Stimulated activated CD8-positive, alpha-beta memory T cell treated with anti-CD3 and anti-CD28 coated beads, Interleukin-4, amount 100 ng/mL, for 24 hours (primary cell): ENCODE data around the gene ADRA1B.

Experiments
- DNase-seq: peaks from one replicate; pipeline ENCODE4 v3.0.0-alpha.2; 2020; ENCODE audit warnings: low read depth

The ADRA1B gene

DNA sequence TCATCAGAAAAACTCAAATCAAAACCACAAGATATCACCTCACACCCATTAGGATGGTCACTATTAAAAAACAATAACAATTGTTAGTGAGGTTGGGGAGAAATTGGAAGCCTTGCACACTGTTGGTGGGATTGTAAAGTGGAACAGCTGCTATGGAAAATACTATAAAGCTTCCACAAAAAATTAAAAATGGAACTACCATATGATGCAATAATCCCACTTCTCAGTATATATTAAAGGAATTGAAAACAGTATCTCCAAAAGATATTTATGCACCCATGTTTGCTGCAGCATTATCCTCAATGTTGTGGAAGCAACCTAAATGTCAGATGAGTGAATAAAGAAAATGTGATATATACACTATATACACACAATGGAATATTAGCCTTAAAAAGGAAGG, 14.5 kb upstream of the ADRA1B start:
- no peak for DNase-seq

DNA sequence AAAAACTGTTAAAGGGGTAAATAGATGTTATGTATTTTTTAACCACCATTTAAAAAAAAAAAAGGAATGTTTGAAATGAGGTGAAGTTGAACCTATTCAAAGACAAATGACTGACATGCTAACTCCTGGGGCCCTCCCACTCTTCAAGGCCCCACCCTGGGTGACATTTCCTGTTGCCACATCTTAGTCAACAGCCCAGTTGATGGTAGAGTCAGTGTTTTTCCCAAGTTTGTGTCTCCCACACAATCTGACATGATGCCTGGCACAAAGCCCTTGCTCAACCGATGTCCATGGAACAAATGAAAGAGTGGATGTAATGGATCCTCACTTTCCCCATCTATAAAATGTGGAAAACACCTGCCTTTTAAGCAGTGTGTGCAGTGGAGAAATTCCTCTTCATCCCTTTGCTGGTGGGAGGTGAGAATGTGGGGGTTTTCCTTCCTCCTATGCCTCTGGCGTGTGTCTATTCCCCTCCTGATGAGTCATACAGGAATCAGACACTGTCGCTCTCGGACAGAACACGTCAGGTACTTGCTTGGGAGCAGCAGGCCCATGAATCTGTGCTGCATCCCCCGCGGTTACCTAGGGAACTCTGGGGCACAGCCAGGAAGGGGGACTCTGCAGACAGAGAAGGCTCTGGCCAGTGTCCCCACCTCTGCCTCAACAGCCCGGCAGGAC, 13.7 kb upstream of the ADRA1B start:
- DNase-seq, result no peak

DNA sequence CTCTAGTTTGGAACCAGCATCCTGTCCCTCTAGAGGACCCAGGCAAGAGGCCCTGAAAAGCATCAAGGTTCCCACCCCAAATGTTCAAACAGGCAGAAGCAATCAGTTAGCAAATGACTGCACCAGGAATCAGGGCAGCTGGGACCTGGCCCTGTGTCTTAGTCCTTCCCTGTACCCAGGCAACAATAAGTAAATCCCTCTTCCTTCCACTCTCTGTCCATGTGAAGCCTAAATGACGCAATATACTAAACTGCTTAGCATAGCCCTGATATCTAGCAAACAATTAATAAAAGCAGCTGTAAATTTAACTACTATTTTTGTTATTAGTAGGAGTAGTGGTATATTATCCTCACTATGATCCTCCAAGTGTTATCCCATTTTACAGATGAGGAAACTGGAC, 13.2 kb upstream of the ADRA1B start:
- no peak for DNase-seq

DNA sequence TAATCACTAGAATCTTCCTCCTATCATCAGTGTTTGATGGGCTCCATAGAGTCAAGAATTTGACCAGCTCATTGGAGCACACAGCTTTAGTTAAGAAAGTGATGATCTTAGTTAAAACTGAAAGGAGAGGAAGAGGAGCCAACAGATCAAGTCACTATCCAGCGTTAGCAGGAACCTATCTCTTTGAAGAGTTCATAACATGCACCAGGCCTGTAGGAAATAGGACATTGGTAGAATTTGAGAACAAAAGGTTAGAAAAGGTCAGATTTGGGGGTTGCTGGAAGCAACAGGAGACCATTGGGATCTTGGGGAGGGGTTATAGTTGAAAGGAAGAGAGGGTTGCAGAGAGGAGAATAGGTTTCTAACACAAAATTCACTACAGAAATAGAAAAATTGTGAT, 11.4 kb upstream of the ADRA1B start:
- no peak for DNase-seq

DNA sequence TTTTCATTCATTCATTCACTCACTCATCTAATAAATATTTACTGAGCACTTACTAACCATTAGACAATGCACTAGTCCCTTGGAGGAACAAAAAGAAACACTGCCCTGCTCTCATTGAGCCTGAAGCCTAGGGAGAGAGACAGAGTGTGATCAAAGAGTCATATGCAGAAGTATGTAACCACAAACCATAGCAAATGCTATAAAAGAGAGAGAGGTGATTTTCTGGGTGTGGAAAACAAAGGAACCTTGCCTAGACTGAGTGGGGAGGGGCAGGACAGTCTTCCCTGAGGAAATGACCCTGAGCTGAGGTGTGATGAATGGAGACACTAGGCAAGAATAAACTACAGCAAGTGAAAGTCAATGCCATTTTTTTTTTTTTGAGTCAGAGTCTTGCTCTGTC, 10.8 kb upstream of the ADRA1B start:
- no peak for DNase-seq

DNA sequence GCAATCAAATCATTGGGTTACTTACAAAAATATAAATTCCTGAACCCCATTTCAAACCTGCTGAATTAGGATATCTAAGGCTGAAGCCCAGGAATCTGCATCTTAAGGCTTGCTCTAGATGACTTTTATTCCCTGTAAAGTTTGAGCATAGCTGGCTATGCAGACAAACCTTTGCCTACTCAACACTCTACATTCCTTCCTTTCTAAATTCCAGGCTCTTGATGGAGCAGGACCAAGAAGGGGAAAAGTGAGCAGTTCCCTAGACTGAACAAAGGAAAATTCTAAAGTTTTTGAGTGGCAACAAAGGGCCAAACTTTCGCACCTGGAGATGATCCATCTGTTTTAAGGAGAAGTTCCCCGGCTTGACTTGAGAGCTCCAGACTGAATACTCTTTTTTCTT, 9.8 kb upstream of the ADRA1B start:
- no peak for DNase-seq

DNA sequence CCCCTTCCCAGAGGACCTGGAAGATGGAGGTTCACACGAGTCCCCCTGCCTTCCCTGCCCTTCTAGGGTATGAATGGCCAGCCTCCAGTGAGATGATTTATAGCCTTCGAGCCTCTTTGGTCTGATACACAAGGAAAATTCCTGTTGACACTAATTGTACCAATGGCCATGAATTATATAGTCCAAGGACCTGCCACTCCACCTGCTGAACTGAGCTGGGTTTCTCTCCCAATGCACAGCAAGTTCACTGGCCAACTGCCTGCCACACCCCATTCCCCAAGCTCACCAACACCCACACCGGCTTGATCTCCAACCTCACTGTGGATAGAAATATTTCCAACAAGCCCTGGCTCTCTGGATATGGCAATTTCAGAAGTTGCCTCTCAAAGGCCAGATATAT, 9.3 kb upstream of the ADRA1B start:
- DNase-seq, result no peak

DNA sequence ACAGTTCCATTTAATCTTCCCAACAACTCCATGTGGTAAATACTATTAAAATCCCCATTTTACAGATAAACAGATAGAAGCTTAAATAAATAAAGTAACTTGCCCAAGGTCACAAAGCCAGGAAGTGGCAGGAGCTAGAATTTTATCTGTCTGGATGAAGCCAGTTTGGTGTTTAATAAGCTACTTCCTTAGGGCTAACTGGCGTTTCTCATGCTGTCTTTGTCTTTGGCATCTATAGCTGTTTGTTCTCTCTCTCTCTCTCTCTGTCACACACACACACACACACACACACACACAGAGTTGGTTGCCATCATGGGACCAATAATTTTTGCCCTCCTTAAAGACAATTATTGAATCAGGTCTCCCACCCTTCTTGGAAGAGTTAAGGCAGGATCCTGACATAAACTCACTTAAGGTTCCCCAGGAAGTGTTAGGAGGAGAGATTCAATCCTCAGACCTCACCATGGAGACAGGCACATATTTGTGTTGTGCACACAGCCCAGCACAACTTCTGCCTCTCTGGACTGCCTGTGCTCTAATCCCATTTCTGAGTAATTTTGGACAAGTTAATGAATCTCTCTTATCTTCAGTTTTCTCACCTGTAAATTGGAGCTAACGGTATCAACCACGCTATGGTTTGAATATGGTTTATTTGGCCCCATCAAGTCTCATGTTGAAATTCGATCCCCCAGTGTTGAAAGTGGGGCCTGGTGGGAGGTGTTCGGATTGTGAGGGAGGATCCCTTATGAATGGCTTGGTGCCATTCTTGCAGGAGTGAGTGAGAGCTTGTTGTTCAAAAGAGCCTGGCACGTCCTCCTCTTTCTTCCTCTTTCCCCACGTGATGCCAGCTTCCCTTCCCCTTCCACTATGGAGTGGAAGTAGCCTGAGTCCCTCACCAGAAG, 8.3 kb upstream of the ADRA1B start:
- DNase-seq, result no peak

DNA sequence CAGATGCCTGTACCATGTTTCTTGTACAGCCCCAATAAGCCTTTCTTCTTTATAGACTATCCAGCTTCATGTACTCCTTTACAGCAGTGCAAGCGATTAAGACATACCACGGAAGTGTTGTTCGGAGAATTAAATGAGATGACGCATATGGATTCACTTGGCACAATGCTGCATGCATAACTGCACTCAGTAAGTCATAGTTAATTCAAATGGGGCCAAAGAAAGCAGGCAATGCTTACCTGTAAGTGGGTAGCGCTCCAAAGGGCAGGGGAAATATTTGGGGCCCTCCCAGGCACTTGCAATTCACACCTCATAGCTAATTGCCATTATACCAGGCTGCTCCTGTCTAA, 7.7 kb upstream of the ADRA1B start:
- no peak for DNase-seq

DNA sequence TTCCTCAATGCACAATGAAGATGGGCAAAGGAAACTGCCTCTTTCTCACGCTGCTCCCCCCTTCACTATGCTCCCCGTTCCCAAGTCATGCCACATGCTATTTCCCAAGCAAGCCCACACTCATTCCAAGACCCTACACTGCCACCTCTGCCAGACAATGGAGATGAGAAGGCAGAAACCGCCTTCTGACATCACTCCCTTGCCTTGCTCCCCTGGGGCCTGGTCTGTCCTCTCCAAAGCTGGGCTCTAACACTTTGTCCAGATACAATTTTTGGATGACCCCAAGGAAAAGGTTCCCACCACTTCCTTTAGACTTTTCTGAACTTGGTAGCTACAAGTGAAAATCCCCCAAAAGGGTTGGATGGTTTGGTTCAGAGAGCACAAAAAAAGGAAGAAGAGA, 7.2 kb upstream of the ADRA1B start:
- no peak for DNase-seq

DNA sequence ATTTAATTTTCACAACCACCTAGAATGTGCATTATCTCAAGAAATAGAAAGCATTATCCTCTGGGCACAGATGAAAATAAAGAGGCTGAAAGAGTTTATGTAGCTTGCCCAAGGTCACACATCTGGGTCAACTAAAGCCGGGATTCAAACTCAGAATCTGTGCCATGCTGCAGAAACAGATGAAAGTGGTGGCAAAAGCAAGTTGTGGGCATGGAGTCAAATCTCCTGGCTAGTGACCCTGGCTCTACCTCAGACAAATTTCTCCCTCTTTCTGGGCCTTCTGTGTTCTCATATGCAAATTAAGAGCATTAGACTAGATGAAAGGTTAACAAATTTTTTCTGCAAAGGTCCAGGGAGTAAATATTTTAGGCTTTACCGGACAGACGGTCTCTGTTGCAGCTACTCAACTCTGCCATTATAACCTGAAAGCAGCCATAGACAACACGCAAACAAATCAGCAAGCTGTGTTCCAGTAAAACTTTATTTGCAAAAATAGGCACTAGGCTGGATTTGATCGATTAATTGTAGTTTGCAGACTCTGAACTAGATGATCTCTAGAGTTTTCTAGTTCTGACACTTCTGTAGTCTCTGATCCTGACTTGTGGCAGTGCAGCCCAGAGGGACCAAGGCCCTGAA, 6.0 kb upstream of the ADRA1B start:
- no peak for DNase-seq

DNA sequence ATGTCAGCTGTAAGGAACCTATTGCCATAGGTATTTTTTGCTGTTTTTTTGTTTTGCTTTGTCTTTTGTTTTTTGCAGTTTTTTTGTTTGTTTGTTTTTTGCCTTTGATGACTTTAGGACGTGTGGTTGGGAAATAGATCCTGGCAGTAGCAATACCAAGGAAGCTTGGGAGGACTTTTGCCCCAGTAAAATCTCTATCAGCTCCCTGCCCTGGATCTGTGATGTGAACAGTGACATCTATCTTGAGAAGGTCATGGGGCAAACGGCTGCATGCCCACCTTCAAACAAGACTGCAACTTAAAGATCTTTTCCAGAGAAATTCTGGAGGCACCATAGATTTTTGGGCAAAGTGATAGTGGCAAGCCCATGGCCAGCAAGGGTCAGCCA, 5.4 kb upstream of the ADRA1B start:
- no peak for DNase-seq

DNA sequence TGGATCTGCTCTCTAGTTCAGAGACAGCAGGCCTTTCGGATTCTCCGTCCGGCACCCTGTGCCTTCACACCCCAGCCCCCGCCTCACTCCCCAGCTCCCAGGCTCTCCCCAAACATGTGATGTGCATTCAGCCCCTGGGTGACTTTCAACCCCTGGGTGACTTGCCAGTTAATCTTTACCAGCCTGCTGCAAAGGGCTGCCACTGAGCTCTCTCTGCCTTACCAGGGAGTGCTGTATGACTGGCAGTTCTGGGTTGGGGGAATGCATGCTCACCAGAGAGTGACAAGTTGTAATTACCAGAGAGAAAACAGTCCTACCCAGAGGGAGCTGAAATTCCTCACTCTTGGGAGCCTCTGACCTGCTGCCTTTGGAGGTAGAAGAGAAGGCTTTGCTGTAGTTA, 4.9 kb upstream of the ADRA1B start:
- no peak for DNase-seq

DNA sequence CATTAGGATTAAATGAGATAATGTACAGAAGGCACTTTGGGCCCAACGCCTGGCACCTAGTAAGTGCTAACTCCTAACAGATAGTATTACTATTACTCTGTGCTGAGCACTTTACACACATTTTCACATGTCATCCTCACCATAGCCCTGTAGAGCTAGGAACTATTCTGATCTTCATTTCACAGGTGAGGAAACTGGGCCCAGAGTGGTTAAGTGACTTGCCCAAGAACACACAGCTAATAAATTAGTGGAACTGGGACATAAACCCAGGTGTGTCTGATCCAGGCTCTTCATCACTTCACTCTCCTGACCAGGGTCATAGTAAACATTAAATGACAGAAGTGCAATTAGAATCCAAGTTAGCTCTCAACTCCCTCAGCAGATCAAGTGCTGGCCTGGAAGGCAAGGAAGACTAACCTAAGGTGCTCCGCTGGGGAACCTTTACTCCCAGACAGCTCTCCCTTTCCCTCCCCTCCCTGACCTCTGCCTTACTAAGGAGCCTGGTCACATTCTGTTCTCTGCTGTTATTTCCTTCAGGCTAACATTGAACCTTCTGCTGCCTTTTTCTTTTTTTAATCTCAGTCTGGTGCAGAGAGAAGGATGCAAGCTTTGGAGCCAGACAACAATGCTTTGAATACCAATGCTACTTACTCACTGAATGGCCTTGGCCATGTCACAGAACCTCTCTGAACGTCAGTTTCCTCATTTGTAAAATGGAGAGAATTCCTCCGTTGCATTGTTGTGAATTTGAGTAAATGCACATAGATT, 4.1 kb upstream of the ADRA1B start:
- no peak for DNase-seq

DNA sequence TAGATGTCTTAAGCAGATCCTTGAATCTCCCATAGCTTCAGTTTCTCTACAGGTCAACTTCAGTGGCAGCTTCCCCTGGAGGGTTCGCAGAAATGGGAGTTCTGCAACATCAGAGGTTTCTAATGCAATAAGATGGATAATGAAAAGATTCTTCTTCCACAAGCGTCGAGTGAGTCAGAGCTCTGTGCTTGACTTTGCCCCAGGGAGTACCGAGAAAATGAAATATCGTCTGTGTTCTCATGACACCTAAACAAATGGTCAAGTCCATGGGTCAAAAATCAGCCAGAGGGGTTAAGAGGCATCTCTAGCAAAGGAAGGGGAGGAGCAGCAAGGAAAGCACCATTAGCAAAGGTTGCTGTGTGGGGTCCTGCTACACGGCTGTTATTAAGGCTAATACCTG, 3.2 kb upstream of the ADRA1B start:
- no peak for DNase-seq

DNA sequence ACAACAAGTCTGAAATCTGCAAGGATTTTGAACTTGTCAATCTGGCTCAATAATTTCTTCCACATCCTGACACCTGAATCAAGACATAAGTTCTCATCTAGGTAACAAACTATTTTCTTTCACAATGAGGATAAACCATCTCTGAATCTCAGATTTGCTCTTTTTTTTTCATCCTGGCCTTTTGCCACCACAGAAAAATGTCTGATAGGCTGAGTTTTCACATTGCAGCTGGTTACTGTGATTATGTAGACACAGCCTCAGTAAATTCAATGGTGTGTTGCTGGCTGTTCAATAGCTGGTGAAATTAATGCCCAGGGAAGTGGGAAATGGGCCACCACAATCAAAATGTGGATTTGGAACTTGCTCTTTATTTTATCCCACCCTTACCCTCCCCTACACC, 2.8 kb upstream of the ADRA1B start:
- DNase-seq, result no peak

DNA sequence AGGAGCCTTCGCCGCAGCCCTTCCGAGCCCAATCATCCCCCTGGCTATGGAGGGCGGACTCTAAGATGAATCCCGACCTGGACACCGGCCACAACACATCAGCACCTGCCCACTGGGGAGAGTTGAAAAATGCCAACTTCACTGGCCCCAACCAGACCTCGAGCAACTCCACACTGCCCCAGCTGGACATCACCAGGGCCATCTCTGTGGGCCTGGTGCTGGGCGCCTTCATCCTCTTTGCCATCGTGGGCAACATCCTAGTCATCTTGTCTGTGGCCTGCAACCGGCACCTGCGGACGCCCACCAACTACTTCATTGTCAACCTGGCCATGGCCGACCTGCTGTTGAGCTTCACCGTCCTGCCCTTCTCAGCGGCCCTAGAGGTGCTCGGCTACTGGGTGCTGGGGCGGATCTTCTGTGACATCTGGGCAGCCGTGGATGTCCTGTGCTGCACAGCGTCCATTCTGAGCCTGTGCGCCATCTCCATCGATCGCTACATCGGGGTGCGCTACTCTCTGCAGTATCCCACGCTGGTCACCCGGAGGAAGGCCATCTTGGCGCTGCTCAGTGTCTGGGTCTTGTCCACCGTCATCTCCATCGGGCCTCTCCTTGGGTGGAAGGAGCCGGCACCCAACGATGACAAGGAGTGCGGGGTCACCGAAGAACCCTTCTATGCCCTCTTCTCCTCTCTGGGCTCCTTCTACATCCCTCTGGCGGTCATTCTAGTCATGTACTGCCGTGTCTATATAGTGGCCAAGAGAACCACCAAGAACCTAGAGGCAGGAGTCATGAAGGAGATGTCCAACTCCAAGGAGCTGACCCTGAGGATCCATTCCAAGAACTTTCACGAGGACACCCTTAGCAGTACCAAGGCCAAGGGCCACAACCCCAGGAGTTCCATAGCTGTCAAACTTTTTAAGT, 819 bp downstream of the ADRA1B start:
- DNase-seq, result no peak

DNA sequence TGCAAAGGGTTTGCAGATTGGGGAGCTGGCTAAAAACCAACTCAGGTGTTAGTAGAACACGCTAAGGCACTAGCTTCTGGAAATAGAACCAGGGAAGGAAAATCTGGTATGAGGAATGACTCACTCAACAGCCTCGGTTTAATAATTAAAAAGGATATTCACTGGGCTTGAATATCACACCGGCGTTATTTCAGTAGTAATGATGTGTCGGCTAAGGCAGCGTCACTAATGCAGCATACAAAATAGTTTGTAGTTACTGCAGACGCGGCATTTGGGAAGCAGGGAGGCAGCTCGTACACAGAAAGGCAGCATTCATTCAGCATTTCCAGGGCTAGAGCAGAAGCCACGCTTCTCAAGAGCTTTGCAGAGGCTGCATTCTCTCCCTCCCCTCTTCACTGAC, 1.7 kb downstream of the ADRA1B start:
- no peak for DNase-seq

DNA sequence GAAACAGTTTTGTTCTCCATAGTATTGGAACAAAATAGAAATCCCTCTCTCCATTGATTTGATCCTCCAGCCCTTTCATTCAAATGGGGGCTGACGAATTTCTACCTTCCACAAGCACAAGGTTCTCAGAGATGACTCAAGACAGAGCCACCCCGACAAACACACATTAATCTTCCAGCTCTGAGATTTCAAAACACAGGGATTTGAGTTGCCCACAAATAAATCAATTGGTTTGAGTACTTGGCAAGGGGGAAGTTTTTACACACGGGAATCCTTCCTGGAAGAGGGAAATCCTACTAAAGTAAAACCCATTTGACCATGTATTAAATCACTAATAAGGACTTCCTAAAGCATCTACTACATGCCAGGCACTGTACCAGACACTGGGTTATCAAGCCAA, 5.4 kb downstream of the ADRA1B start:
- no peak for DNase-seq

DNA sequence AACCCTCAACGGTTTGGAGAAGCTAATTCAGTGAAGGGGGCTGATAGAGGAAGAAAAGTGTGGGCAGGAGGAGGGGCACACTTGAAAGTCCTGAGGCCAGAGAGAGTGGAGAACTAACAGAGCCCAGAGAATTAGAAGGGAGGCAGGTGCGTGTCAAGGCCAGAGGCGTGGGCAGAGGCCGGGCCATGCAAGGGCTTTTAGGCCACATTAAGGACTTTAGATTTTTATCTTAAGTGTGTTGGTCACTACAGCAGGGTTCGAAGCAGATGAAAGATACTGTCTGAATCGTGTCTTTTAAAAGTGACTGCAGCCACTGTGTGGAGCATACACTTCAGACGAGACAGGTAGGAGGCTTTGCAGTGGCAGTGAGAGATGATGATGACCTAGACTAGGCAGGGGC, 6.7 kb downstream of the ADRA1B start:
- no peak for DNase-seq

DNA sequence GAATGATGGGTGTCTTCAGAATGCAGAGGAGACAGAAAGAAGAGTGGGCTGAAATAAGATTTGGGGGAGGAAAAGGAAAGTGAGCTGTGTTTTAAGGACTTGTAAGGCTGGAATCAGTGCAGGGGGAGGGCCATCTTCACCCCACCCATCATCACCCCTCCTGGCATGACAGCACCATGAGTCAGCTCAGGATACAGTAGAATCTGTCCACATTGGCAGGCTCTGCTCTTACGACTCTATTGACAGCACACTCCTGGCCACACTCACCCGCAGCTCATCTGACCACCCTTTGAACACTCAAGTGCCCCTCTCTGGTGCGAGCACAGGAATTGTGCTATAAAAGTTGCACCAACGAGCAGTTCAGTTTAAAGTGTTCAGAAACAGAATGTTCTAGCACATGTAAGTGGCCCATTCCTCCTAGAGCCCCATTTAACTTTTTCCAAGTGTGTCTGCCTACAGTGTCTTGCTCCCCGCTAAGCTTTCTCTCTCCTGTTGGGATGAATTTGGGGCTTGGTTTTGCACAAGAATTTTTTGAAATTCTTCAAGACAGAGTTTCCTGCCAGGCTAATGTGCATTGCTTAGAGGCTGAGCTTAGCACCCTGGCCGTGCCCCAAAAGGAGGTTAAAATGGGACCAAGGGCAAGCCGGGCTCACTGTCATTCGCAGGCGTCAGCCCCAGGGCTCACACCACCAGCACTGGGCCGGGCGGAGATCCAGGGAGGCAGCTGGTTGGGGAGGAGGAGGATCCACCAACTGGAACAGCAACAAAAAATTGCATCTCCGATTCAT, 12.0 kb downstream of the ADRA1B start:
- no peak for DNase-seq
